K562 (cell line): Measurements from ENCODE around the gene HOXB4. TPM values are rescaled to one million over a fixed set of nuclear protein-coding genes. Genes with fewer than 3 reads are reported as not detected.

Source experiments
- BACH1 ChIP-seq: fragments of 200-800 bp; sonication (Bioruptor generic); IDR thresholded peaks from 2 replicates; pipeline ENCODE4 v1.6.1; 2016; ENCODE audit warnings: missing genetic modification characterization, missing compliant biosample characterization
- CEBPB ChIP-seq: fragments of 450-650 bp; IDR thresholded peaks from 2 replicates; pipeline ENCODE4 v1.6.1; 2016; ENCODE audit warnings: missing genetic modification characterization, missing compliant biosample characterization
- DPF2 ChIP-seq: fragments of 450-650 bp; IDR thresholded peaks from 2 replicates; pipeline ENCODE4 v1.6.1; 2016
- NR2C2 ChIP-seq, 2 experiments: fragments of 200-800 bp in 1 of 2; sonication (Bioruptor generic) in 1 of 2; sonication (generic) in 1 of 2; formaldehyde crosslinking in 1 of 2; IDR thresholded peaks; 2 replicates each; pipeline versions ENCODE4 v1.6.1 to v1.8.0; 2016 to 2022; ENCODE audit warnings: mild to moderate bottlenecking in 1 of 2, missing compliant biosample characterization in 1 of 2, missing genetic modification characterization in 1 of 2, missing genetic modification reagents in 1 of 2
- NRF1 ChIP-seq, 2 experiments: fragments of 450-650 bp; IDR thresholded peaks in 1 of 2; conservative IDR thresholded peaks in 1 of 2; 2 replicates each; pipeline ENCODE4 v1.6.1; 2014; ENCODE audit warnings: mild to moderate bottlenecking in 2 of 2
- POLR2AphosphoS2 ChIP-seq: IDR thresholded peaks from 2 replicates; pipeline ENCODE4 v1.6.1; 2012; ENCODE audit warnings: low read length, improper control_type of control experiment
- TCFL5 ChIP-seq: fragments of 250-450 bp; sonication (Bioruptor Pico); conservative IDR thresholded peaks from 2 replicates; pipeline ENCODE4 v1.6.1; 2021; ENCODE audit warnings: mild to moderate bottlenecking, moderate library complexity, matching md5 sums
- YBX1 ChIP-seq: fragments of 450-650 bp; IDR thresholded peaks from 2 replicates; pipeline ENCODE4 v1.7.1; 2016; ENCODE audit warnings: mild to moderate bottlenecking
- ZNF197 ChIP-seq: fragments of 200-800 bp; sonication (Bioruptor generic); IDR thresholded peaks from 2 replicates; pipeline ENCODE4 v1.6.1; 2016; ENCODE audit warnings: low read depth, missing genetic modification characterization, missing compliant biosample characterization
- ZNF696 ChIP-seq: fragments of 250-450 bp; sonication (Bioruptor Pico); conservative IDR thresholded peaks from 2 replicates; pipeline ENCODE4 v1.4.0; 2020; ENCODE audit warnings: mild to moderate bottlenecking, moderate library complexity
- polyA plus RNA-seq, 8 experiments: library from polyadenylated mRNA; depleted of rRNA in 4 of 8; stranded (reverse) in 5 of 8; unstranded in 3 of 8; fragments of >200 nt; fragmentation: Nextera tagmentation in 2 of 8; fragmentation: Illumina TruSeq in 1 of 8; extraction: Ambion mirVana in 2 of 8; extraction: Trizol in 1 of 8; gene quantifications; 2 replicates each; pipeline versions ENCODE4 v1.2.1 to v1.2.3, GENCODE V29; 2011 to 2014; ENCODE audit warnings: inconsistent platforms in 1 of 8, missing spikeins in 1 of 8
- total RNA-seq, 7 experiments: library from RNA; depleted of rRNA in 6 of 7; stranded (reverse); fragments of >200 nt in 6 of 7; fragmentation: Illumina TruSeq in 2 of 7; extraction: Trizol in 2 of 7; gene quantifications; 2 replicates each; pipeline versions ENCODE4 v1.2.1 to v1.2.3, GENCODE V29; 2011 to 2021; ENCODE audit warnings: low replicate concordance in 1 of 7
- TF ChIP-seq, protein P1 (sequence below), 2 experiments: fragments of 450-650 bp; IDR thresholded peaks; 2 replicates each; pipeline ENCODE4 v1.6.1; 2018; ENCODE audit warnings: mild to moderate bottlenecking in 2 of 2, low read depth in 1 of 2; ENCODE audit not compliant: partially characterized antibody in 2 of 2
- TF ChIP-seq, protein P2 (sequence below): sonication (generic); formaldehyde crosslinking; IDR thresholded peaks from 2 replicates; pipeline ENCODE4 v1.8.0; 2022; ENCODE audit warnings: mild to moderate bottlenecking, missing genetic modification reagents
- TF ChIP-seq, protein P3 (sequence below): fragments of 450-650 bp; IDR thresholded peaks from 2 replicates; pipeline ENCODE4 v1.6.1; 2016; ENCODE audit warnings: mild to moderate bottlenecking, moderate library complexity

HOXB4 gene
- total and polyA plus RNA-seq, 9 of the 15 experiments (the other 6 are each of a cell fraction or from before 2014, with no cell fraction given), result 1.6 to 34.9 (median 14.9) TPM

DNA sequence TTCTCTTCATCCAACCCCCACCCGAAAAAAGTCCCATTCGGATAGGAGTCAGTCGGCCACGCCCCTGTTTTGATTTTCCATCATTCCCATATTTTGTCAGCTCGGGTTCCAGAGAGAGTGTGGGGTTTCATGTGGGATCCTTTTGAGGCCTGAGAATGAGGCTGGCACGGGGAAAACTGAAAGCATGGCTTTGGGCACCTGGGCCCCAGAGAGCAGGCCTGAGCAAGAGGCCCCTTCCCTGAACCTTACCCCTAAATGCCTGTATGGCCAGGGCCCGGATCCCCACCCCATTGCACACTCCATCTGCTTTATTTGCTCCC, 4.6 kb upstream of the HOXB4 start (continued):
- no peak for TF ChIP-seq YBX1
- no peak for TF ChIP-seq CEBPB (tag)
- TF ChIP-seq, protein P1, sequence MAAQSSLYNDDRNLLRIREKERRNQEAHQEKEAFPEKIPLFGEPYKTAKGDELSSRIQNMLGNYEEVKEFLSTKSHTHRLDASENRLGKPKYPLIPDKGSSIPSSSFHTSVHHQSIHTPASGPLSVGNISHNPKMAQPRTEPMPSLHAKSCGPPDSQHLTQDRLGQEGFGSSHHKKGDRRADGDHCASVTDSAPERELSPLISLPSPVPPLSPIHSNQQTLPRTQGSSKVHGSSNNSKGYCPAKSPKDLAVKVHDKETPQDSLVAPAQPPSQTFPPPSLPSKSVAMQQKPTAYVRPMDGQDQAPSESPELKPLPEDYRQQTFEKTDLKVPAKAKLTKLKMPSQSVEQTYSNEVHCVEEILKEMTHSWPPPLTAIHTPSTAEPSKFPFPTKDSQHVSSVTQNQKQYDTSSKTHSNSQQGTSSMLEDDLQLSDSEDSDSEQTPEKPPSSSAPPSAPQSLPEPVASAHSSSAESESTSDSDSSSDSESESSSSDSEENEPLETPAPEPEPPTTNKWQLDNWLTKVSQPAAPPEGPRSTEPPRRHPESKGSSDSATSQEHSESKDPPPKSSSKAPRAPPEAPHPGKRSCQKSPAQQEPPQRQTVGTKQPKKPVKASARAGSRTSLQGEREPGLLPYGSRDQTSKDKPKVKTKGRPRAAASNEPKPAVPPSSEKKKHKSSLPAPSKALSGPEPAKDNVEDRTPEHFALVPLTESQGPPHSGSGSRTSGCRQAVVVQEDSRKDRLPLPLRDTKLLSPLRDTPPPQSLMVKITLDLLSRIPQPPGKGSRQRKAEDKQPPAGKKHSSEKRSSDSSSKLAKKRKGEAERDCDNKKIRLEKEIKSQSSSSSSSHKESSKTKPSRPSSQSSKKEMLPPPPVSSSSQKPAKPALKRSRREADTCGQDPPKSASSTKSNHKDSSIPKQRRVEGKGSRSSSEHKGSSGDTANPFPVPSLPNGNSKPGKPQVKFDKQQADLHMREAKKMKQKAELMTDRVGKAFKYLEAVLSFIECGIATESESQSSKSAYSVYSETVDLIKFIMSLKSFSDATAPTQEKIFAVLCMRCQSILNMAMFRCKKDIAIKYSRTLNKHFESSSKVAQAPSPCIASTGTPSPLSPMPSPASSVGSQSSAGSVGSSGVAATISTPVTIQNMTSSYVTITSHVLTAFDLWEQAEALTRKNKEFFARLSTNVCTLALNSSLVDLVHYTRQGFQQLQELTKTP (IDR thresholded peaks at IDR 0.05; ENCODE audit: low read depth in 1 of 2, partially characterized antibody in 2 of 2), result no peak
- TF ChIP-seq ZNF197 (CRISPR knock-in tag), result 0 out of 2 replicates have a peak, but pooled peaks have one; percentile 51
- no peak for TF ChIP-seq NR2C2 (CRISPR knock-in tag; IDR thresholded peaks at IDR 0.05)
- TF ChIP-seq NR2C2 (tag; IDR thresholded peaks at IDR 0.05), result peak; percentile 47
- TF ChIP-seq TCFL5 (CRISPR knock-in tag), result no peak
- TF ChIP-seq ZNF696, result no peak
- TF ChIP-seq, protein P2, sequence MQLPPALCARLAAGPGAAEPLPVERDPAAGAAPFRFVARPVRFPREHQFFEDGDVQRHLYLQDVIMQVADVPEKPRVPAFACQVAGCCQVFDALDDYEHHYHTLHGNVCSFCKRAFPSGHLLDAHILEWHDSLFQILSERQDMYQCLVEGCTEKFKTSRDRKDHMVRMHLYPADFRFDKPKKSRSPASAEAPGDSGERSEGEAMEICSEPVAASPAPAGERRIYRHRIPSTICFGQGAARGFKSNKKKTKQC (CRISPR knock-in tag), result no peak
- TF ChIP-seq, protein P3, sequence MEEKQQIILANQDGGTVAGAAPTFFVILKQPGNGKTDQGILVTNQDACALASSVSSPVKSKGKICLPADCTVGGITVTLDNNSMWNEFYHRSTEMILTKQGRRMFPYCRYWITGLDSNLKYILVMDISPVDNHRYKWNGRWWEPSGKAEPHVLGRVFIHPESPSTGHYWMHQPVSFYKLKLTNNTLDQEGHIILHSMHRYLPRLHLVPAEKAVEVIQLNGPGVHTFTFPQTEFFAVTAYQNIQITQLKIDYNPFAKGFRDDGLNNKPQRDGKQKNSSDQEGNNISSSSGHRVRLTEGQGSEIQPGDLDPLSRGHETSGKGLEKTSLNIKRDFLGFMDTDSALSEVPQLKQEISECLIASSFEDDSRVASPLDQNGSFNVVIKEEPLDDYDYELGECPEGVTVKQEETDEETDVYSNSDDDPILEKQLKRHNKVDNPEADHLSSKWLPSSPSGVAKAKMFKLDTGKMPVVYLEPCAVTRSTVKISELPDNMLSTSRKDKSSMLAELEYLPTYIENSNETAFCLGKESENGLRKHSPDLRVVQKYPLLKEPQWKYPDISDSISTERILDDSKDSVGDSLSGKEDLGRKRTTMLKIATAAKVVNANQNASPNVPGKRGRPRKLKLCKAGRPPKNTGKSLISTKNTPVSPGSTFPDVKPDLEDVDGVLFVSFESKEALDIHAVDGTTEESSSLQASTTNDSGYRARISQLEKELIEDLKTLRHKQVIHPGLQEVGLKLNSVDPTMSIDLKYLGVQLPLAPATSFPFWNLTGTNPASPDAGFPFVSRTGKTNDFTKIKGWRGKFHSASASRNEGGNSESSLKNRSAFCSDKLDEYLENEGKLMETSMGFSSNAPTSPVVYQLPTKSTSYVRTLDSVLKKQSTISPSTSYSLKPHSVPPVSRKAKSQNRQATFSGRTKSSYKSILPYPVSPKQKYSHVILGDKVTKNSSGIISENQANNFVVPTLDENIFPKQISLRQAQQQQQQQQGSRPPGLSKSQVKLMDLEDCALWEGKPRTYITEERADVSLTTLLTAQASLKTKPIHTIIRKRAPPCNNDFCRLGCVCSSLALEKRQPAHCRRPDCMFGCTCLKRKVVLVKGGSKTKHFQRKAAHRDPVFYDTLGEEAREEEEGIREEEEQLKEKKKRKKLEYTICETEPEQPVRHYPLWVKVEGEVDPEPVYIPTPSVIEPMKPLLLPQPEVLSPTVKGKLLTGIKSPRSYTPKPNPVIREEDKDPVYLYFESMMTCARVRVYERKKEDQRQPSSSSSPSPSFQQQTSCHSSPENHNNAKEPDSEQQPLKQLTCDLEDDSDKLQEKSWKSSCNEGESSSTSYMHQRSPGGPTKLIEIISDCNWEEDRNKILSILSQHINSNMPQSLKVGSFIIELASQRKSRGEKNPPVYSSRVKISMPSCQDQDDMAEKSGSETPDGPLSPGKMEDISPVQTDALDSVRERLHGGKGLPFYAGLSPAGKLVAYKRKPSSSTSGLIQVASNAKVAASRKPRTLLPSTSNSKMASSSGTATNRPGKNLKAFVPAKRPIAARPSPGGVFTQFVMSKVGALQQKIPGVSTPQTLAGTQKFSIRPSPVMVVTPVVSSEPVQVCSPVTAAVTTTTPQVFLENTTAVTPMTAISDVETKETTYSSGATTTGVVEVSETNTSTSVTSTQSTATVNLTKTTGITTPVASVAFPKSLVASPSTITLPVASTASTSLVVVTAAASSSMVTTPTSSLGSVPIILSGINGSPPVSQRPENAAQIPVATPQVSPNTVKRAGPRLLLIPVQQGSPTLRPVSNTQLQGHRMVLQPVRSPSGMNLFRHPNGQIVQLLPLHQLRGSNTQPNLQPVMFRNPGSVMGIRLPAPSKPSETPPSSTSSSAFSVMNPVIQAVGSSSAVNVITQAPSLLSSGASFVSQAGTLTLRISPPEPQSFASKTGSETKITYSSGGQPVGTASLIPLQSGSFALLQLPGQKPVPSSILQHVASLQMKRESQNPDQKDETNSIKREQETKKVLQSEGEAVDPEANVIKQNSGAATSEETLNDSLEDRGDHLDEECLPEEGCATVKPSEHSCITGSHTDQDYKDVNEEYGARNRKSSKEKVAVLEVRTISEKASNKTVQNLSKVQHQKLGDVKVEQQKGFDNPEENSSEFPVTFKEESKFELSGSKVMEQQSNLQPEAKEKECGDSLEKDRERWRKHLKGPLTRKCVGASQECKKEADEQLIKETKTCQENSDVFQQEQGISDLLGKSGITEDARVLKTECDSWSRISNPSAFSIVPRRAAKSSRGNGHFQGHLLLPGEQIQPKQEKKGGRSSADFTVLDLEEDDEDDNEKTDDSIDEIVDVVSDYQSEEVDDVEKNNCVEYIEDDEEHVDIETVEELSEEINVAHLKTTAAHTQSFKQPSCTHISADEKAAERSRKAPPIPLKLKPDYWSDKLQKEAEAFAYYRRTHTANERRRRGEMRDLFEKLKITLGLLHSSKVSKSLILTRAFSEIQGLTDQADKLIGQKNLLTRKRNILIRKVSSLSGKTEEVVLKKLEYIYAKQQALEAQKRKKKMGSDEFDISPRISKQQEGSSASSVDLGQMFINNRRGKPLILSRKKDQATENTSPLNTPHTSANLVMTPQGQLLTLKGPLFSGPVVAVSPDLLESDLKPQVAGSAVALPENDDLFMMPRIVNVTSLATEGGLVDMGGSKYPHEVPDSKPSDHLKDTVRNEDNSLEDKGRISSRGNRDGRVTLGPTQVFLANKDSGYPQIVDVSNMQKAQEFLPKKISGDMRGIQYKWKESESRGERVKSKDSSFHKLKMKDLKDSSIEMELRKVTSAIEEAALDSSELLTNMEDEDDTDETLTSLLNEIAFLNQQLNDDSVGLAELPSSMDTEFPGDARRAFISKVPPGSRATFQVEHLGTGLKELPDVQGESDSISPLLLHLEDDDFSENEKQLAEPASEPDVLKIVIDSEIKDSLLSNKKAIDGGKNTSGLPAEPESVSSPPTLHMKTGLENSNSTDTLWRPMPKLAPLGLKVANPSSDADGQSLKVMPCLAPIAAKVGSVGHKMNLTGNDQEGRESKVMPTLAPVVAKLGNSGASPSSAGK, result 0 out of 2 replicates have a peak, but pooled peaks have one; percentile 1
- TF ChIP-seq NRF1 (conservative IDR thresholded peaks at IDR 0.05 in 1 of 2, IDR thresholded peaks at IDR 0.05 in 1 of 2), result peak; percentile 3 to 51; a peak in 3 of 4 replicates
- TF ChIP-seq BACH1 (tag), result peak; percentile 66; the same call in 1 of the 2 replicates
- TF ChIP-seq DPF2, result 0 out of 2 replicates have a peak, but pooled peaks have one; percentile 12
- no peak for TF ChIP-seq POLR2AphosphoS2
